ENCODE measurements around the gene CLCN3.
"Not testable (repeated sequence)": the region's sequence is repeated elsewhere in the genome, so short reads cannot be mapped to it uniquely, and the experiment has no call there.

DNA sequence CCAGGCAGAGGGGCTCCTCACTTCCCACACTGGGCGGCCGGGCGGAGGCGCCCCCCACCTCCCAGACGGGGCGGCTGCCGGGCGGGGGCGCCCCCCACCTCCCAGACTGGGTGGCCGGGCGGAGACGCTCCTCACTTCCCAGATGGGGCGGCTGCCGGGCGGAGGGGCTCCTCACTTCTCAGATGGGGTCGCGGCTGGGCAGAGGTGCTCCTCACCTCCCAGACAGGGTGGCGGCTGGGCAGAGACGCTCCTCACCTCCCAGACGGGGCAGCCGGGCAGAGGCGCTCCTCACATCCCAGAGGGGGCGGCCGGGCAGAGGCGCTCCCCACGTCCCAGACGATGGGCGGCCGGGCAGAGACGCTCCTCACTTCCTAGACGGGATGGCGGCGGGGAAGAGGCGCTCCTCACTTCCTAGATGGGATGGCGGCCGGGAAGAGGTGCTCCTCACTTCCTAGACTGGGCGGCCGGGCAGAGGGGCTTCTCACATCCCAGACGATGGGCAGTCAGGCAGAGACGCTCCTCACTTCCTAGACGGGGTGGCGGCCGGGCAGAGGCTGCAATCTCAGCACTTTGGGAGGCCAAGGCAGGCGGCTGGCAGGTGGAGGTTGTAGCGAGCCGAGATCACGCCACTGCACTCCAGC lies 58.7 kb downstream of the CLCN3 start:
- TF ChIP-seq ZNF274 (IDR thresholded peaks at IDR 0.05; ENCODE audit: low read depth, low read length); YY1 (IDR thresholded peaks at IDR 0.05; ENCODE audit: insufficient read depth, insufficient read length): not testable (repeated sequence)
